GM18508 (cell line): ENCODE results near the gene UBP1.
"Not testable (repeated sequence)": the region's sequence is repeated elsewhere in the genome, so short reads cannot be mapped to it uniquely, and the experiment has no call there.

Source experiments
- ATAC-seq: cut with Tn5 transposase; IDR thresholded peaks from one replicate; pipeline ENCODE4 v1.9.1; 2021; ENCODE audit warnings: moderate number of reproducible peaks; ENCODE audit not compliant: insufficient read depth, unreplicated experiment

Gene UBP1

GRCh38 chr3:33440328-33441224 lies at the start of gene UBP1:
Gene UBP1, minus strand, starts transcription at chr3:33440405. Its CDS starts 557 bp downstream, at chr3:33439848.
- ATAC-seq, result peak; percentile 87

- ATAC-seq, result no peak
These were observed 48.5 kb upstream of the UBP1 start for GRCh38 chr3:33488683-33489082.

DNA sequence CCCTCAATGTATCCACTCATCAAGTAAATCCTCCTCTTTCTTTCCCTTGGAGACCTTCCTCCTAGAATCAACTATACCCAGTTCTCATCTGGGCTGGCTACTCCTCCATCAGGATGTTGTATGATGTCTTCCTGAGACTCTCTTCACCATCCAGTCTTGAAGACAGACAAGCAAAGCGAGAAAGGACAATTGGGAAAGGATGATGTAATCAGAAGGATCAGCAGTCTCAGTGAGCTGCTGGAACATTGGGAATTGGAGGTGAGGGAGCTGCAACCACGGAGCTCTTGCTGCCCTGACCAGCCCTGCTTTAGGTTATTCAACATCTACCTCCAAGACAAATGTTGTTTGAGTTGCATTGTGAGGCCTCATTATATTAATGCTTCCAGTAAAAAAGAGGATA lies 48.0 kb upstream of the UBP1 start:
- no peak for ATAC-seq

DNA sequence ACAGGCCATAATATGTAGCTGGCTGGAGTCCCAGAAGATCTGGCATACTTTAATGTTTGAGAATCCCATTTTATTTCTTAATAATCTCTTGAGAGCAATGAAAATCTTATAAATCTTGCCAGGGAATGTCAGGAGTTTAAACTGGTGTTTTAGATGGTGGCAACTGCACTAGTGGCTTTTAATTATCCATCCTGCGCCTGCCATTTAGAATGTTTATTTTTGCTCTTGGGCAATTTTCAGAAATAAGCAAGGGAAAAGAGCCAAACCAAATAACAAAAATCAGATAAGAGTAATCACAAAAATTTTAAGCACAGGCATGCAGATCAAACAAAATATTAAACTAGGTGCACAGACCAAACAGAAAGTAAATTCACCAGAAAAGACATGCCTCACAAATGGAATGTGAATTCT lies 41.9 kb upstream of the UBP1 start:
- ATAC-seq, result no peak

DNA sequence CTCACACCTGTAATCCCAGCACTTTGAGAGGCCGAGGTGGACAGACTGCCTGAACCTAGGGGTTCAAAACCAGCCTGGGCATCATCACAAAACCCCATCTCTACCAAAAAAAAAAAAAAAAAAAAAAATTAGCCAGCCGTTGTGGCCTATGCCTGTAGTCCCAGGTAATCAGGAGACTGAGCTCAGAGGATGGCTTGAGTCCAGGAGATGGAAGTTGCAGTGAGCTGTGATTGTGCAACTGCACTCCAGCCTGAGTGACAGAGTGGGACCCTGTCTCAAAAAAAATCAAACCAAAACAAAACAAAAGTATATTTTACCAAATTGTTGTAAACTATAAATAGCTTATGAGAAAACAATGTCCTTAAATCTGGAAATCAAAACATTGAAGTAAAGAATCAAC lies 34.7 kb upstream of the UBP1 start:
- ATAC-seq, result no peak

DNA sequence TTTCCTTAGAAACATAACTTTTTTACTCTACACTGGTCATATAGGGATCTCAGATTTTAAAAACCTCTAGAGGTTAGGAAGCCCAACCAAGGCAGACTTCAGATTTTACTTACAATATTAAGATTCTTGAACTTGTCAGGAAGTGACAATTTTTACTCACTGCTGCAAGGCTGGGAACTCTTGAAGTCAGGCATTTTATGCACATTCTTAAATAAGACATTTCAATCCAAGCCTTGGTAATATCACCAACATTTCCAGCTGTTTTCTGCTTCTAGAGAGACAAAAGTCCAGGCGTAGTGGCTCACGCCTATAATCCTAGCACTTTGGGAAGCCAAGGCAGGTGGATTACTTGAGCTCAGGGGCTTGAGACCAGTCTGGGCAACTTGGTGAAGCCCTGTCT lies 33.6 kb upstream of the UBP1 start:
- no peak for ATAC-seq

DNA sequence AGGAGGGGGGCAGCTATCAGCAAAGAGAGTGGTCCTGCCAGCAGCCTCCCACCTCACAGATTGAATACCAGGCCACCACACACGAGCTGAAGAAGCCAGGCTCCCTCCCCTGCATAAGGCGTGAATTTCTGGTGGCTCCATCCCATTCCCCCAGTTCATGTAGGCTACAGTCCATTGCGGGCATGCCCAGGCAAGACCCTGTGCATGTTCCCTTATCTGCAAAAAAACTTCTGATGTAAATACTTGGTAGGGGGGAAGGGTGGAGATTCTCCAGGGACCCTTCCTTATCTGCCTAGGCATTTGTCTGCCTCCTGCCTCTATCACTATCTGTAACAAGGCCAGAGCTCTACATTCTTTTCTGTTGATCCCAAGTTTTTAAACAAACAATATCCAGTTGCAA lies 27.6 kb upstream of the UBP1 start:
- ATAC-seq, result no peak

GRCh38 chr3:33461097-33461496 lies 20.9 kb upstream of the UBP1 start:
- ATAC-seq, result no peak

DNA sequence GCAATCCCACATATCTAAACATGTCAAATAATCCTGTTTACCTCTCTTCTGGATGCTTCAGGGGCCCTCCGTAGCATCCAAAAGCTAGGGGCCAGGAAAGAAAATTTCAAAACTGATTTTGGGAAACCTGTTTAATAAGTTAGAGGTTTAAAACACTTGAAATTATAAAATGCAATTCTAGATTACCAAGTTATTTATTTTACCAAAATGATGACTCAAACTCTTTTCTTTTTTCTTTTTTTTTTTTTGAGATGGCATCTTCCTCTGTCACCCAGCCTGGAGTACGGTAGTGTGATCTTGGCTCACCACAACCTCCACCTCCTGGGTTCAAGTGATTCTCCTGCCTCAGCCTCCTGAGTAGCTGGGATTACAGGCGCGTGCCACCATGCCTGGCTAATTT lies 19.4 kb upstream of the UBP1 start:
- not testable (repeated sequence) for ATAC-seq

DNA sequence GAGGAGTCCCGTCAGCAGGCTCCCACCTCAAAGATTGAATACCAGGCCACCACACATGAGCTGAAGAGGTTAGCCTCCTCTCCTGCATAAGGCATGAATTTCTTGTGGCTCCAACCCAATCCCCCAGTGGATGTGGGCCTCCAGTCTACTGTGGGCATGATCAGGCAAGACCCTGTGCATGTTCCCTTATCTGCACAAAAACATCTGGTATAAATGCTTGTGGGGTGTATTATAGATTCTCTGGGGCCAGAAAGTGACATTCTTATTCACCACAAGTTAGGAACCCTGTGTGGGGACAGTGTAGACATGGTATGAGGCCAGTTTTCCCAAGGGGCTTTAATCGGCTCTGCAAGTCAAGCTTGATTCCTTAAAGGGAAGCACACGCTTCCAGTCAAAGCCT lies 18.2 kb upstream of the UBP1 start:
- no peak for ATAC-seq

DNA sequence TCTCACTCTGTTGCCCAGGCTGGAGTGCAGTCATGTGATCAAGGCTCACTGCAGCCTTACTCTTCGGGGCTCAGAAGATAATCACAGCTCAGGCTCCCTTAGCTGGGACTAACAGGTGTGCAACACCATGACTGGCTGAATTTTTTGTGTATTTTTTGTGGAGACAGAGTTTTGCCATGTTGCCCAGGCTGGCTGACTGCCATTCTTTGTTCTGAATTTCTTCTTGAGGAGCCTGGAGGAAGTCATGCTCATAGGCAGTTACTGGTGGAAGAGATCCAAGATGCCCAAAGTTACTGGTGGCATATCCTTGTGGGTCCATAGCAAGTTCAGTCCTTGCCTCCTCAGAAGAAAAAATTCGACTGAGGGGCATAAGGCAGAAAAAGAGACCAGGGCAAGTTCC lies 16.6 kb upstream of the UBP1 start:
- no peak for ATAC-seq

- ATAC-seq, result no peak
These were observed 13.1 kb upstream of the UBP1 start for GRCh38 chr3:33453331-33453761.

GRCh38 chr3:33451994-33452393 lies 11.8 kb upstream of the UBP1 start:
- not testable (repeated sequence) for ATAC-seq

DNA sequence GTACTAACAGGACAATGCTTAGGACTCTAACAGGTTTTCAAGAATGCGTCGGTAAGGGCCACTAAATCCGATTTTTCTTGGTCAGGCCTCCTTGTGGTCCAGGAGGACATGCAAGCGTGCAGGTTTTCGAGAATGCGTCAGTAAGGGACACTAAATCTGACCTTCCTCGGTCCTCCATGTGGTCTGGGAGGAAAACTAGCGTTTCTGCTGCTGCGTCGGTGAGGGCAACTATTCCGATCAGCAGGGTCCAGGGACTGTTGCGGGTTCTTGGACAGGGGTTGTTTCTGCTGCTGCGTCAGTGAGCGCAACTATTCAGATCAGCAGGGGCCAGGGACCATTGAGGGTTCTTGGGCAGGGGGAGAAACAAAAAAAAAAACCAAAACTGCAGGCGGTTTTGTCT lies 7.8 kb upstream of the UBP1 start:
- no peak for ATAC-seq

DNA sequence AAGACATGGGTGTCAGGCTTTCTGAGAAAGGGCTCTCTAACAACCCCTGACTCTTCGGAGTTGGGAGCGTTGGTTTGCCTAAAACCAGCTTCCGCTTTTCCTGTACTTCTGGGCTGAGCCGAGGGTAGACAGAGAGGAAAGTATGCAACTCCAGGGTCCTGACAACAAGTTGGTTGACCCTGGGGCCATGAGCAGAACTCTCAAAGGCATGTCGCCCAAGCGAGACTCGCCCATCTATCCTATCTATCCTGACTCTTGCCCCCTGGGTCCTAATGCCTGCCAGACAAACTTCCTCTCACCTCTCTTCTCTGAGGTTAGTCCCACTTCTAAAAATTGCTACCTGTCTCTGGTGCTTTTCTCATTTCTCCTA lies 7.0 kb upstream of the UBP1 start:
- ATAC-seq, result not testable (repeated sequence)

DNA sequence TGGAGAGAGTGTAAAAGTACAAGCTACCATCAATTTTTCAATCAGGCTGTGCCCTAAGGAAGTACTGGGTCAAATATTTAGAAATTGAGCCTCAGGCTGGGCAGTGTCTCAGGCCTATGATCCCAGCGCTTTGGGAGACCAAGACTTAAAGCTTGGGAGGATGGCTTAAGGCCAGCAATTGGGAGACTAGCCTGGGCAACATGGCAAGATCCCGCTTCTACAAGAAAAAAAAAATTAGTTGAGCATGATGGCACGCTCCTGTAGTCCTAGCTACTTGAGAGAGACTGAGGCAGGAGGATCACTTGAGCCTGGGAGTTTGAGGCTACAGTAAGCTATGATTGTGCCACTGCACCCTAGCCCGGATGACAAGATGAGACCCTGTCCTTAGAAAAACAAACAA lies 2.0 kb upstream of the UBP1 start:
- no peak for ATAC-seq

GRCh38 chr3:33441225-33441976 lies 1.2 kb upstream of the UBP1 start:
- ATAC-seq, result no peak

DNA sequence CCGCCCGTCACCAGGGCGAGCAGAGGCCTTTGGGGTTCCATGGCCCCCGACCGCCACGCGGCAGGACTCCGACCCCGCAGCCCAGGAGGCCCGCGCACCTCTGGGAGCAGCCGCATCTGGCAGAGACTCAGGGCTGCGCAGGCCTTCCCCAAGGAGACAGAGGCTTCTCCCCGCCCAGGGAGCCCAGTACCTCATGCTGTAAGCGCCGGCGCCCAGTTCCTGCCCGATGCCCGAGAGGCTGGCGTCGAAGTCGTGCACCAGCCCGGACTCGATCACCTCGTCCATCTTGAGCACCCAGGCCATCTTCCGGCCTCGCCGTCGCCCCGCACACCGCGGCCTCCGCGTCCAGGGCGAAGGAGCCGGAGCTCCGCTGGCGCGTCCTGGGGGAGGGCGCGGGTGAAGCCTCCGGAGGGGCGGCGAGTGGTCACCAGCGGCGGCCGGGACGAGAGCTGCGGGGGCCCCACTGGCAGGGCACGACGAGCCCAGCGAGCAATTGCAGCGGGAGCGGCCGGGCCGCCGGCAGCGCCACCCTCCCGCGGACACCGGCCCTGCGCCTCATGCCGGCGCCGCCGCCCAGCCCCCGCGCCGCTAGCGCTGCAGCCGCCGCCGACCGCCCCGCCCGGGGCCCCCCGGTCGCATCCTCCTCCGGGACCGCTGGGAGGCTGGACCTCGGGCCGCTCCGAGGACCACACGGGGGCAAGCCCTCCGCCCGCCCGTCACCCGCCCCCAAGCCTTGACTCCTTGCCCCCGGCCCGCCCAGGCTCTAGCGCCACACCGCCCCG lies 468 bp downstream of the UBP1 start:
- peak; percentile 0 for ATAC-seq

GRCh38 chr3:33438881-33439545 lies 1.2 kb downstream of the UBP1 start:
- no peak for ATAC-seq

GRCh38 chr3:33438284-33438668 lies 1.9 kb downstream of the UBP1 start:
- ATAC-seq, result no peak
